Caki2 (cell line): ENCODE data around the gene METTL16. TPM values are rescaled to one million over a fixed set of nuclear protein-coding genes. Genes with fewer than 3 reads are reported as not detected.
"Not testable (repeated sequence)": the region's sequence is repeated elsewhere in the genome, so short reads cannot be mapped to it uniquely, and the experiment has no call there.

Experiments
- DNase-seq: peaks from one replicate; pipeline ENCODE4 v3.0.0-alpha.2; 2015; ENCODE audit warnings: low read depth
- in situ Hi-C: cut with HindIII; loops from 2 replicates; pipeline ENCODE4 v1.10.0; 2016; ENCODE audit warnings: low sequenced_read_pairs, low pct_unique_long_range_greater_than_20kb, mixed read lengths
- total RNA-seq: library from RNA; depleted of rRNA; stranded (reverse); fragments of >200 nt; shearing (Covaris generic); gene quantifications from 2 replicates; pipeline ENCODE4 v1.2.3, GENCODE V29; 2014; ENCODE audit warnings: low replicate concordance; rRNA removed

METTL16 gene
- total RNA-seq = 22.8 and 25.4 TPM in 2 replicates

DNA sequence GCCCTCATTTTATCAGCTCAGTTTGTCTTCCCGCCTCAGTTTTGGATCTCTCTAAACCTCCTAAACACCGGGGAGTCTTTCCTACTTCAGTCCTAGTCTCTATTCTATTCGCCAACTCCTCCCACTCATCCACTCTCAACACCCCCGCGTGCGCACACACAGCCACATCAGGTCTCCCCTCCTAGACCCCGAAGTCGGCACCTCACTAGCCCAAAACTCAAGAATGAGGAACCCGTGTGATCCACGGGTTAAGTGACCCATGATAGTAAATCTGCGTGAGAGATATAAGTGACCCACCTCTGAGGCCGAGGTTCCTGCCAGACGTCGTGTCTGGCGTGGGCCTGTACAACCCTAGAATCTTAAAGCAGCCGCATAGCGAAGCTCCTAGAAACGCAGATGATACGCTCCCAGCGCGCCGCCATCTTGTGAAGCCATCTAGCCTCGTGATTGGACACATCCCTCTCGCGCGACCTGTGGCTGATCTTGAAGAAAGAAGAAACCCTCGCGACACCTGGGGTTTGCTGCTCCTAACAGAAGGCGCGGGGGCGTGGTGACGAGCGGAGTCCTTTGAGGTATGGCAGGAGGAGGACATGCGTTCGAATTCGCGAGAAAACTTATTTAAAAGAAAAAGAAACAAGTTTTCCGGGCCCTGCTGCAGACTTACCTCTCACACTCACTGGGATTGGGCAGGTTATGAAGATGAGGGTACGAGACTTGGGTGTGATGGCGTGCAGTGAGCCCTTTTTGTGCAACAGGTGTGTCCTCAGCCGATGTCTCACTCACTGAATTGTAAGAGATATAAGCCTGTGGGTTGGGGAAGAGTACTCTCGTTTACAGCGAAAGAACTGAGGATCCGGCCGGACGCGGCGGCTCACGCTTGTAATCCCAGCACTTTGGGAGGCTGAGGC, at the start of gene METTL16:
Gene METTL16 (minus strand): TSS at position 427 of the 908 bp plus-strand sequence. CDS start 9,557 bp downstream, outside the sequence.
- in situ Hi-C loops = no loop called here
- DNase-seq = peak; percentile 90

DNA sequence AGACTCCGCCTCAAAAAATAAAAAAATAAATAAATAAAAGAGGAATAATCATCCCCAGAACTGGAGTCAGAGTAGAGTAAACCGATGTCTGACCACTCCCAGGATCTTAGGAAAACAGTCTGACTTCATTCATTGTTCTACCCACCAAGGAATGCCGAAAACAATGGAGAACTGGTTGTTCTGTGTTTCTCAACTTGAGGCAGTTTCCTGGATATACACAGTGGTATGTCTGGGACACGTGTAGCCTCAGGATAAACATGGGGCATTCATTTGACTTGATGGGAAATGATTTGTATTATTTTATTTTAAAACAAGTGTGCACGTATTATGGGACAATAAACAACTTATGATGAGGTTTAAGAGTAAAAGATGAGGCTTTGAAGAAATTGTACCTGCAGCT, 49.0 kb upstream of the METTL16 start:
- DNase-seq = no peak
- in situ Hi-C loops = no loop called here

DNA sequence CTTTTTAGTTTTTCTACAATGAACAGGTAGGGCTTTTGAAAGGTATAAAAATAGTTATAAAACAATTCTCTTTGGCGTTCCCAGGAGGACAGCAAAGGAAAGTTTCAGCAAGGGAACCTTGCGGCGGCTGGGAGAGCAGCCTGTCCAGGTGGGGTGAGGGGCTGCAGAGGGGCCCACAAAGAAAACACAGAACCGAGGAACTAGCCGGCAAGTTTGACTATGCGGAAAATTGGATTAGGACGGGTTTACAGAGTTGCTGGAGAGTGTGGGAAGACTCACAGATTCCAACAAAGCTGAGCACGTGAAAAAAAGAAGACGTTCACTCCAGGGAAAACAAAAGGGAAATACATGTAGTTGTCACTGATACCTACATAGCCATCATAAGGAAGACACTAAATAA, 40.2 kb upstream of the METTL16 start:
- in situ Hi-C loops = no loop called here

DNA sequence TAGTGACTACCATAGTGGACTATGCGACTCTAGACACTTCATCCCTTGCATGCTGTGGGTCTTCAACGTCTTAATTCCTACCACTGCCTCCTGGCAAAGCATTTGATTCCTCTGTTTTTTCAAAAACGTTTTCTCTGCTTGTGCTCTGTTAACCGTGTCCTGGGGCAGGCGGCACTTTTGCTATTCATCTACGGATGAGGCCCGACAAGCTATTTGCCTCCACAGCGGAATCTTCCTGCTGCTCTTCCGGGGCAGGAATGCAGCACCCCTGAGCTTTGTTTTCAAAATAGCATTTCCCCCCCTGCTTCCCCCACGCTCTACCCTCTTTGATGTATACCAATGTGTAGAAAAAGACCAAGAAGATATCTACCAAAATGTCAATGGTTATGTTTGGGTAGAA, 39.8 kb upstream of the METTL16 start:
- in situ Hi-C loops = no loop called here

More for the DNA sequence above, 40.2 kb upstream of the METTL16 start:
- no peak for DNase-seq

DNA sequence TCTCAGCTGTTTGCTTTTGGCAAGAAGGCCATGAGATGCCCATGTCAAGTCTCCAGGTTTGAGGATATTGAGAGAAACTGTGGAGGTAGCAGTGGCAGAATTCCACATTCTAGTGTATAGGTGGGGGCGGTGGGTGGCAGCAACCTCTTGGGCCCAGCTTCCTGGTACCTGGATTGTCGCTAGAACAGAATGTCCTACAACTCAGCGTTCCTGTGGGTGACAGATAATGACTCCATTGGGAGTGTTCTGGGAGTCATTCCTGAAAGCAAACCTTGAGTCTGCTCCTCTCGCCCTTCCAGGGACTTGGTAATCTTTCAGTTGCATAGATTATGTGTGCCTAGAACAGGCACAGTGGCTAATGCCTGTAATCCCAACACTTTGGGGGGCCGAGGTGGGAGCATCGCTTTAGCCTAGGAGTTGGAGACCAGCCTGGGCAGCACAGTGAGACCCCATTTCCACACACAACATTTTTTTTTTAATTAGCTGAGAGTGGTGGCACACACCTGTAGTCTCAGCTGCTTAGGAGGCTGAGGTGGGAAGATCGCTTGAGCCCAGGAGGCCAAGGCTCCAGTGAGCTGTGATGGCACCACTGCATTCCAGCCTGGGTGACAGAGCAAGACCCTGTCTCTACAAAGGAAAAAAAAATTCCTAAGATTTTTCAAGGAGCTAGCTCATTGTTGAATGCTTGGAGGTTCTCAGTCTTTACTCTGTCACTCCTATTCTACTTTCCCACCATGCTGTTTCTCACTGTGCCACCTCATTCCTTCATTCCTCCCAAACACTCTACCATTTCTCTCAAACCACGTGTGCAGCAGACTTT, 37.9 kb upstream of the METTL16 start:
- in situ Hi-C loops = no loop called here

More for the DNA sequence above, 39.8 kb upstream of the METTL16 start:
- DNase-seq = no peak

DNA sequence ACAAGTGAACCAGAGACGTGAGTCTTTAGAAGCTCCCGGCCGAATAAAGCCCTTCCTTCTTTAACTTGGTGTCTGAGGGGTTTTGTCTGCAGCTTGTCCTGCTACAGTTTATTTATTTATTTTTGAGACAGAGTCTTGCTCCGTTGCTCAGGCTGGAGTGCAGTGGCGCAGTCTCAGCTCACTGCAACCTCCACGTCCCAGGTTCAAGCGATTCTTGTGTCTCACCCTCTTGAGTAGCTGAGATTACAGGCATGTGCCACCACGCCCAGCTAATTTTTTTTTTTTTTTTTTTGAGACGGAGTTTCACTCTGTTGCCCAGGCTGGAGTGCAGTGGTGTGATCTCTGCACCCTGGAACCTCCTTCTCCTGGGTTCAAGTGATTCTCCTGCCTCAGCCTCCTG, 36.3 kb upstream of the METTL16 start:
- DNase-seq, in situ Hi-C loops: not testable (repeated sequence)

More for the DNA sequence above, 37.9 kb upstream of the METTL16 start:
- no peak for DNase-seq

- in situ Hi-C loops = no loop called here
- DNase-seq = no peak
These were observed 35.5 kb upstream of the METTL16 start for GRCh38 chr17:2547176-2547575.

- in situ Hi-C loops = no loop called here
These were observed 33.7 kb upstream of the METTL16 start for GRCh38 chr17:2545393-2545792.

DNA sequence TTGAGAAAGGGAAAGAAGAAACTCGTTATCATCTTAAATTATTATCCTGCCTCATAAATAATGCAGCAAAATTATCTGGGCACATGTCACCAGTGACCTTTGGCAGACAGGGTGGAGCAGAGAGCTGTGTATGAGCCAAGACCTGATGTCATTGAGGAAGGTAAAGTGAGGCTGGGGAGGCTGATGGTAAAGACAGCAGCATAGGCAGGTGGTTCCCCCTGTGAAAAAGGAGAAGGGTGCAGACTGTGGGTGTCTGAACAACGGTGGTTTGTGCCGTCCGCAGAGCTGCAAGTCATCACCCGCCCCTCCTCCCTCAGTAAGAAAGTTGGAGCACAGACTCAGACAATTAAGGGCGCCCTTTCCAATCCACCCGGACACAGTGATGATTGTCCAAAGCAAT, 30.8 kb upstream of the METTL16 start:
- in situ Hi-C loops = no loop called here
- DNase-seq = no peak

More at GRCh38 chr17:2545393-2545792, 33.7 kb upstream of the METTL16 start:
- DNase-seq = no peak

GRCh38 chr17:2542056-2542455, 30.4 kb upstream of the METTL16 start:
- in situ Hi-C loops = no loop called here
- no peak for DNase-seq

DNA sequence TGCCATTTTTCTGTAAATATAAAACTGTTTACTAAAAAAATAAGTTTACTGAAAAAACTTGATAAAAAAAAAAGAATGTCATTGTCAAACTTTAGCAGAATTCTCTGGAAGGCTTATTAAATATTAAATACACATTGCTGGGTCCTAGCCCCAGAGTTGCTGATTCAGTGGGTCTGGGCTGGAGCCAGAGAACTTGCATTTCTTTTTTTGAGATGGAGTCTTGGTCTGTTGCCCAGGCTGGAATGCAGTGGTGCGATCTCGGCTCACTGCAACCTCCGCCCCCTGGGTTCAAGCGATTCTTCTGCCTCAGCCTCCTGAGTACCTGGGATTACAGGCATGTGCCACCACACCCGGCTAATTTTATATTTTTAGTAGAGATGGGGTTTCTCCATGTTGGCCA, 25.9 kb upstream of the METTL16 start:
- DNase-seq, in situ Hi-C loops: not testable (repeated sequence)

- DNase-seq = no peak
- in situ Hi-C loops = no loop called here
These were observed 20.5 kb upstream of the METTL16 start for GRCh38 chr17:2532146-2532720.

DNA sequence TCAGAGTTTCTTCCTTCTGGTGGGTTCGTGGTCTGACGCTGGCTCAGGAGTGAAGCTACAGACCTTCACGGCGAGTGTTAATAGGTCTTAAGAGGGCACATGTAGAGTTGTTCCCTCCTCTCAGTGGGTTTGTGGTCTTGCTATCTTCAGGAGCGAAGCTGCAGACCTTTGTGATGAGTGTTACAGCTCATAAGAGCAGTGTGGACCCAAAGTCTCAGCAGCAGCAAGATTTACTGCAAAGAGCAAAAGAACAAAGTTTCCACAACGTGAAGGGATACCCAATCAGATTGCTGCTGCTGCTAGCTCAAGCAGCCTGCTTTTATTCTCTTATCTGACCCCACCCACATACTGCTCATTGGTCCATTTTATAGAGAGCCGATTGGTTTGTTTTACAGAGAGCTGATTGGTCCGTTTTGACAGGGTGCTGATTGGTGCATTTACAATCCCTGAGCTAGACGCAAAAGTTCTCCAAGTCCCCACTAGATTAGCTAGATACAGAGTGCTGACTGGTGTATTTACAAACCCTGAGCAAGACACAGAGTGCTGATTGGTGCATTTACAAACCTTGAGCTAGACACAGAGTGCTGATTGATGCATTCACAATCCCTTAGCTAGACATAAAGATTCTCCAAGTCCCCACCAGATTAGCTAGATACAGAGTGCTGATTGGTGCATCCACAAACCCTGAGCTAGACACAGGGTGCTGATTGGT, 19.7 kb upstream of the METTL16 start:
- in situ Hi-C loops = not testable (repeated sequence)
- peak; percentile 3 for DNase-seq

- DNase-seq, in situ Hi-C loops: not testable (repeated sequence)
These were observed 10.2 kb upstream of the METTL16 start for GRCh38 chr17:2521775-2522410.

GRCh38 chr17:2521257-2521656, 9.6 kb upstream of the METTL16 start:
- in situ Hi-C loops = no loop called here
- DNase-seq = no peak

GRCh38 chr17:2517539-2517938, 5.9 kb upstream of the METTL16 start:
- DNase-seq = no peak
- in situ Hi-C loops = no loop called here

GRCh38 chr17:2511138-2511461, 588 bp downstream of the METTL16 start:
- DNase-seq = no peak
- in situ Hi-C loops = no loop called here

DNA sequence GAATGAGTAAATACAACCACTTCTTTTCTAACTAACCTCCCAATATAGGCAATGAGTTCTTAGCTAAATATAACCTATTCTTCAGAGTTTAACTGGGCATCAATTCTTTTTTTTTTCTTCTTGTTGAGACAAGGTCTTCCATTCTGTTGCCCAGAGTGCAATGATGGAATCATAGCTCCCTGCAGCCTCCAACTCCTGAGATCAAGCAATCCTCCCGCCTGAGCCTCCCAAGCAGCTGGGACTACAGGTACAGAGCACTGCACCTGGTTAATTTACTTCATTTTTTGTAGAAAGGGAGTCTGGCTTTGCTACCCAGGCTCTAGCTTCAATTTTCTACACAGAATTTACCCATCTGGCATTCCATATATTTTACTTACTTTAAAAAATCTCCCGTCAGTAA, 1.1 kb downstream of the METTL16 start:
- in situ Hi-C loops = no loop called here
- DNase-seq = no peak
